CD4-positive, alpha-beta T cell treated with Interleukin-6 for 4 hours (primary cell): Measurements from ENCODE around the gene MT1F.
A peak's percentile ranks its signal among the peaks of the same experiment; 100 is the strongest.
"Not testable (repeated sequence)": the region's sequence is repeated elsewhere in the genome, so short reads cannot be mapped to it uniquely, and the experiment has no call there.

Experiments
- DNase-seq: peaks from one replicate; pipeline ENCODE4 v3.0.0-alpha.2; 2020; ENCODE audit warnings: mixed read lengths

The MT1F gene

GRCh38 chr16:56673921-56674320, 16.2 kb downstream of the MT1F start:
- DNase-seq = peak; percentile 30

GRCh38 chr16:56674570-56674969, 16.8 kb downstream of the MT1F start:
- not testable (repeated sequence) for DNase-seq

- peak; percentile 51 for DNase-seq
These were observed 18.0 kb downstream of the MT1F start for GRCh38 chr16:56675685-56676210.

GRCh38 chr16:56677474-56677873, 19.7 kb downstream of the MT1F start:
- DNase-seq = no peak

- DNase-seq = no peak
These were observed 21.4 kb downstream of the MT1F start for GRCh38 chr16:56679078-56679730.

- DNase-seq = peak; percentile 9
These were observed 22.1 kb downstream of the MT1F start for GRCh38 chr16:56679818-56680217.

- DNase-seq = peak; percentile 90
These were observed 24.4 kb downstream of the MT1F start, which contains the start of gene MT1X for GRCh38 chr16:56681939-56682702. MT1X (plus strand) TSS chr16:56682470; CDS start chr16:56682541, 71 bp downstream.

GRCh38 chr16:56682703-56683397, 25.1 kb downstream of the MT1F start:
- peak; percentile 19 for DNase-seq

GRCh38 chr16:56683424-56684172, 25.8 kb downstream of the MT1F start:
- DNase-seq = no peak

- DNase-seq = no peak
These were observed 26.6 kb downstream of the MT1F start for GRCh38 chr16:56684256-56684925.

- no peak for DNase-seq
These were observed 27.3 kb downstream of the MT1F start for GRCh38 chr16:56684926-56685590.

- no peak for DNase-seq
These were observed 29.0 kb downstream of the MT1F start for GRCh38 chr16:56686758-56687157.

GRCh38 chr16:56688762-56689161, 31.0 kb downstream of the MT1F start:
- no peak for DNase-seq

- no peak for DNase-seq
These were observed 31.4 kb downstream of the MT1F start for GRCh38 chr16:56689171-56689570.

- DNase-seq = no peak
These were observed 32.8 kb downstream of the MT1F start for GRCh38 chr16:56690420-56691122.

GRCh38 chr16:56691885-56692284, 34.1 kb downstream of the MT1F start:
- DNase-seq = no peak

- DNase-seq = no peak
These were observed 37.5 kb downstream of the MT1F start for GRCh38 chr16:56695246-56695645.

GRCh38 chr16:56697456-56698155, 39.8 kb downstream of the MT1F start:
- DNase-seq = no peak

GRCh38 chr16:56700195-56700594, 42.4 kb downstream of the MT1F start:
- DNase-seq = no peak

GRCh38 chr16:56700631-56701030, 42.9 kb downstream of the MT1F start:
- no peak for DNase-seq
